K562 (cell line): ENCODE results near the gene RERE. TPM values are rescaled to one million over a fixed set of nuclear protein-coding genes. Genes with fewer than 3 reads are reported as not detected.

Experiments used
- ATAC-seq: fragments of 200-7000 bp; cut with Tn5 transposase; 3 replicates; pipeline ENCODE4 v1.9.1; 2020; ENCODE audit warnings: moderate library complexity
- BruUV-seq: library from RNA; stranded (reverse); fragments of 400-500 nt; replicated peaks from 2 replicates; lab custom pipeline; 2021; lab: Mats Ljungman, UMichigan
- CTCF ChIA-PET: fragments of 300-600 bp; formaldehyde crosslinking; extraction: SDS; loops from one replicate; lab custom pipeline; 2021; ENCODE audit warnings: low intra/inter-chr PET ratio; lab: Yijun Ruan, JAX
- POLR2A ChIA-PET: fragments of 300-600, 350-650 bp; sonication (Branson Sonifier 250); formaldehyde crosslinking; extraction: SDS; loops from one replicate; lab custom pipeline; 2021; ENCODE audit warnings: antibody characterized with exemption, inconsistent platforms; lab: Yijun Ruan, JAX
- DNase-seq, 4 experiments: peaks; one replicate each; pipeline versions ENCODE4 v3.0.0 to v3.0.0-alpha.2; 2011 to 2018; ENCODE audit warnings: low spot score in 3 of 4, mixed read lengths in 3 of 4; ENCODE audit errors: extremely low read depth in 1 of 4
- FAIRE-seq: peaks from 2 replicates; lab custom pipeline; 2011; peaks lifted over from hg19 to GRCh38; lab: Jason Lieb, UNC
- H2AFZ ChIP-seq: 2 replicates; pipeline ENCODE4 v1.6.0; 2011; ENCODE audit warnings: low read depth, low read length, control low read depth, inconsistent platforms
- H3K27ac ChIP-seq: fragments of 200-600 bp; 3 replicates; pipeline ENCODE4 v1.8.0; 2011; ENCODE audit warnings: low read depth, mild to moderate bottlenecking, control low read depth, inconsistent platforms, low read length, moderate library complexity, mixed read lengths; ENCODE audit errors: extremely low read depth
- H3K27me3 ChIP-seq, 2 experiments: fragments of 300-600 bp in 1 of 2; 2 replicates in 1 of 2; 3 replicates in 1 of 2; pipeline versions ENCODE4 v1.6.0 to v1.8.0; 2011; ENCODE audit warnings: inconsistent platforms in 2 of 2, low read length in 2 of 2, mild to moderate bottlenecking in 1 of 2, mixed read lengths in 1 of 2, moderate library complexity in 1 of 2; ENCODE audit not compliant: control insufficient read depth in 2 of 2, insufficient read depth in 2 of 2
- H3K36me3 ChIP-seq: fragments of 300-600 bp; 3 replicates; pipeline ENCODE4 v1.8.0; 2011; ENCODE audit warnings: mild to moderate bottlenecking, low read length, inconsistent platforms; ENCODE audit not compliant: control insufficient read depth, insufficient read depth
- H3K4me1 ChIP-seq, 2 experiments: fragments of 200-600 bp in 1 of 2; replicated peaks in 1 of 2; 2 replicates in 1 of 2; 3 replicates in 1 of 2; pipeline versions ENCODE4 v1.5.1 to v1.8.0; 2011; ENCODE audit warnings: inconsistent platforms in 2 of 2, low read length in 2 of 2, mild to moderate bottlenecking in 1 of 2, mixed read lengths in 1 of 2, moderate library complexity in 1 of 2; ENCODE audit not compliant: control insufficient read depth in 2 of 2, insufficient read depth in 2 of 2
- H3K4me2 ChIP-seq: 2 replicates; pipeline ENCODE4 v1.6.1; 2011; ENCODE audit warnings: low read length, control low read depth, inconsistent platforms, mixed read lengths; ENCODE audit not compliant: insufficient read depth
- H3K4me3 ChIP-seq: fragments of 200-600 bp; sonication (generic), shearing (Covaris generic); 2 replicates; pipeline ENCODE4 v1.5.1; 2016; ENCODE audit warnings: control low read depth, inconsistent platforms
- H3K79me2 ChIP-seq: fragments of 200-600 bp; 3 replicates; pipeline ENCODE4 v1.8.0; 2011; ENCODE audit warnings: low read length, inconsistent platforms; ENCODE audit not compliant: control insufficient read depth, insufficient read depth
- H3K9ac ChIP-seq, 2 experiments: 2 replicates each; pipeline versions ENCODE4 v1.6.0 to v1.6.1; 2011; ENCODE audit warnings: low read depth in 2 of 2, low read length in 2 of 2, control low read depth in 1 of 2, inconsistent platforms in 1 of 2, mild to moderate bottlenecking in 1 of 2, mixed read lengths in 1 of 2; ENCODE audit not compliant: insufficient read depth in 1 of 2
- H3K9me1 ChIP-seq: one replicate; pipeline ENCODE4 v1.6.0; 2011; ENCODE audit warnings: inconsistent platforms, mild to moderate bottlenecking, low read length, moderate library complexity; ENCODE audit not compliant: control insufficient read depth, insufficient read depth
- H3K9me3 ChIP-seq: replicated peaks from 2 replicates; pipeline ENCODE4 v1.5.1; 2011; ENCODE audit warnings: low read depth, low read length, inconsistent platforms; ENCODE audit not compliant: control insufficient read depth, insufficient read depth
- H4K20me1 ChIP-seq: replicated peaks from 2 replicates; pipeline ENCODE4 v1.6.1; 2011; ENCODE audit warnings: low read length, inconsistent platforms, mixed read lengths; ENCODE audit not compliant: control insufficient read depth, insufficient read depth
- HDAC1 ChIP-seq, 2 experiments: fragments of 450-650 bp; IDR thresholded peaks; 2 replicates each; pipeline ENCODE4 v1.6.1; 2016 to 2017; ENCODE audit warnings: inconsistent platforms in 1 of 2, mild to moderate bottlenecking in 1 of 2, moderate library complexity in 1 of 2
- HSF4 ChIP-seq: fragments of 250-450 bp; sonication (Bioruptor Pico); IDR thresholded peaks from 2 replicates; pipeline ENCODE4 v2.1.2; 2022; ENCODE audit warnings: mild to moderate bottlenecking, moderate library complexity, borderline replicate concordance
- TRIM28 ChIP-seq: fragments of 450-650 bp; IDR thresholded peaks from 2 replicates; pipeline ENCODE4 v1.6.1; 2017
- WGBS: fragments of 100-300 bp; shearing (Covaris generic); methylation state at CpG from one replicate; pipeline ENCODE4 v1.1.6; 2016; ENCODE audit warnings: low coverage, mixed read lengths; ENCODE audit not compliant: insufficient coverage; ENCODE audit errors: missing lambda C conversion rate; 5-methylcytosine and 5-hydroxymethylcytosine counted together
- in situ Hi-C: fragments of 300-500 bp; cut with MboI; formaldehyde crosslinking; loops from 4 replicates; pipeline ENCODE4 v1.15.0; 2018; ENCODE audit warnings: inconsistent platforms, mixed read lengths
- intact Hi-C: fragments of 100-400 bp; cut with micrococcal nuclease; formaldehyde crosslinking; loops from 2 replicates; pipeline ENCODE4 v1.14.2; 2022
- polyA plus RNA-seq, 8 experiments: library from polyadenylated mRNA; depleted of rRNA in 4 of 8; stranded (reverse) in 5 of 8; unstranded in 3 of 8; fragments of >200 nt; fragmentation: Nextera tagmentation in 2 of 8; fragmentation: Illumina TruSeq in 1 of 8; extraction: Ambion mirVana in 2 of 8; extraction: Trizol in 1 of 8; gene quantifications; 2 replicates each; pipeline versions ENCODE4 v1.2.1 to v1.2.3, GENCODE V29; 2011 to 2014; ENCODE audit warnings: inconsistent platforms in 1 of 8, missing spikeins in 1 of 8
- total RNA-seq, 7 experiments: library from RNA; depleted of rRNA in 6 of 7; stranded (reverse); fragments of >200 nt in 6 of 7; fragmentation: Illumina TruSeq in 2 of 7; extraction: Trizol in 2 of 7; gene quantifications; 2 replicates each; pipeline versions ENCODE4 v1.2.1 to v1.2.3, GENCODE V29; 2011 to 2021; ENCODE audit warnings: low replicate concordance in 1 of 7
- TF ChIP-seq, protein P1 (sequence below): fragments of 250-450 bp; sonication (Bioruptor Pico); IDR thresholded peaks from 2 replicates; pipeline ENCODE4 v1.4.0; 2020; ENCODE audit warnings: mild to moderate bottlenecking, moderate library complexity
- TF ChIP-seq, protein P2 (sequence below): sonication (generic); formaldehyde crosslinking; IDR thresholded peaks from 2 replicates; pipeline ENCODE4 v1.8.0; 2023; ENCODE audit warnings: mild to moderate bottlenecking, missing genetic modification reagents

RERE gene
- total and polyA plus RNA-seq, 9 of the 15 experiments (the other 6 are each of a cell fraction or from before 2014, with no cell fraction given) = 3.0 to 51.5 (median 13.4) TPM

DNA sequence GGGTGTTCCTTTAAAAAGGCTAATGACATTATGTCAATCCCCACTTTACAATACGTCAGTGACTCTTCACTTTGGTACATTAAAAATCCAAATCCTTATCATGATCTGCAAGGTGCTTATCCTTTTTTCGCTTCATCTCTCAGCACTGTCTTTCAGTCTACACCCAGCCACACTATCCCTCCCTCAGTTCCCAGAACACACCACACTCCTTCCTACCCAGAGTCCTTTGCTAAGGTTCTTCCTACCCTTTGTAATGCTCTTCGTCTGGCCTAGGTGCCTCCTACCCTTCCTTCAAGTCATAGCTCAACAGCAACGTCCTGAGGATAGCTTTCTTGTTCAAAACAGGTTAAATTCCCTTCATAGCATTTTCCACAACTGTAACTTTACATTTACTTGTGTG, 152.6 kb downstream of the RERE start (continued):
- no peak for TF ChIP-seq TRIM28

DNA sequence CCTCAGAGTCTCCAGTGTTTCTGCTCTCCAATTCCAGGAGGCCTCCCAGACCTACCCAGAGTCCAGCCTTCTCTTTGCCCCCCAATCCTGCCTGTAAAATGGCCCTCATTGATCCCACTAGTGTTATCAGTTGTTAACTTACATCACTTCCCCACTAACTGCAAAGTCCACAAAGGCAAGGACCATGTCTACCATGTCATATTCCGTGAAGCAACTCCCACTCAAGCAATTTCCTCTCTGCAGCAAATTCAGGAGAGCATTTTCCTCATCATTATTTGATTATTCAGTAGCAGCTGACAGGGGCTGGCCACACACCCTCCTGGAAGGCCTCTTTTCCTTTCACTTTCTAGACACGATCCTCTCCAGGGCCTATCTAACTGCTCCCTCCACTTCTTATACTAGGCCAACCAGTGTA, 153.5 kb downstream of the RERE start:
- Histone ChIP-seq H3K79me2 (peaks cover 93% of the 10 kb centered on the region), H3K9ac (no peak overlapping the region), H3K27me3 (no peaks in the 10 kb centered on the region), H2AFZ (no peak overlapping the region), H3K9me3 (no peaks in the 10 kb centered on the region), H3K36me3 (no peaks in the 10 kb centered on the region), H3K4me3 (no peak overlapping the region), H3K27ac (no peak overlapping the region), H3K4me1 (peaks cover 8 to 67% of the 10 kb centered on the region in 2 experiments; a peak in 4 of 5 replicates), H3K4me2 (no peak overlapping the region), H3K9me1 (peaks cover 5% of the 10 kb centered on the region), H4K20me1 (peaks cover 35% of the 10 kb centered on the region)
- in situ Hi-C loops (no loop called here), intact Hi-C loops (no loop called here)
- TF ChIP-seq HDAC1 (IDR thresholded peaks at IDR 0.05) (no peak), HSF4 (no peak)
- TF ChIP-seq, protein P1, sequence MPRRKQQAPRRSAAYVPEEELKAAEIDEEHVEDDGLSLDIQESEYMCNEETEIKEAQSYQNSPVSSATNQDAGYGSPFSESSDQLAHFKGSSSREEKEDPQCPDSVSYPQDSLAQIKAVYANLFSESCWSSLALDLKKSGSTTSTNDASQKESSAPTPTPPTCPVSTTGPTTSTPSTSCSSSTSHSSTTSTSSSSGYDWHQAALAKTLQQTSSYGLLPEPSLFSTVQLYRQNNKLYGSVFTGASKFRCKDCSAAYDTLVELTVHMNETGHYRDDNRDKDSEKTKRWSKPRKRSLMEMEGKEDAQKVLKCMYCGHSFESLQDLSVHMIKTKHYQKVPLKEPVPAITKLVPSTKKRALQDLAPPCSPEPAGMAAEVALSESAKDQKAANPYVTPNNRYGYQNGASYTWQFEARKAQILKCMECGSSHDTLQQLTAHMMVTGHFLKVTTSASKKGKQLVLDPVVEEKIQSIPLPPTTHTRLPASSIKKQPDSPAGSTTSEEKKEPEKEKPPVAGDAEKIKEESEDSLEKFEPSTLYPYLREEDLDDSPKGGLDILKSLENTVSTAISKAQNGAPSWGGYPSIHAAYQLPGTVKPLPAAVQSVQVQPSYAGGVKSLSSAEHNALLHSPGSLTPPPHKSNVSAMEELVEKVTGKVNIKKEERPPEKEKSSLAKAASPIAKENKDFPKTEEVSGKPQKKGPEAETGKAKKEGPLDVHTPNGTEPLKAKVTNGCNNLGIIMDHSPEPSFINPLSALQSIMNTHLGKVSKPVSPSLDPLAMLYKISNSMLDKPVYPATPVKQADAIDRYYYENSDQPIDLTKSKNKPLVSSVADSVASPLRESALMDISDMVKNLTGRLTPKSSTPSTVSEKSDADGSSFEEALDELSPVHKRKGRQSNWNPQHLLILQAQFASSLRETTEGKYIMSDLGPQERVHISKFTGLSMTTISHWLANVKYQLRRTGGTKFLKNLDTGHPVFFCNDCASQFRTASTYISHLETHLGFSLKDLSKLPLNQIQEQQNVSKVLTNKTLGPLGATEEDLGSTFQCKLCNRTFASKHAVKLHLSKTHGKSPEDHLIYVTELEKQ = no peak
- TF ChIP-seq, protein P2, sequence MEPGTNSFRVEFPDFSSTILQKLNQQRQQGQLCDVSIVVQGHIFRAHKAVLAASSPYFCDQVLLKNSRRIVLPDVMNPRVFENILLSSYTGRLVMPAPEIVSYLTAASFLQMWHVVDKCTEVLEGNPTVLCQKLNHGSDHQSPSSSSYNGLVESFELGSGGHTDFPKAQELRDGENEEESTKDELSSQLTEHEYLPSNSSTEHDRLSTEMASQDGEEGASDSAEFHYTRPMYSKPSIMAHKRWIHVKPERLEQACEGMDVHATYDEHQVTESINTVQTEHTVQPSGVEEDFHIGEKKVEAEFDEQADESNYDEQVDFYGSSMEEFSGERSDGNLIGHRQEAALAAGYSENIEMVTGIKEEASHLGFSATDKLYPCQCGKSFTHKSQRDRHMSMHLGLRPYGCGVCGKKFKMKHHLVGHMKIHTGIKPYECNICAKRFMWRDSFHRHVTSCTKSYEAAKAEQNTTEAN (CRISPR knock-in tag) = no peak
- DNase-seq = no peak
- BruUV-seq = no TSS peak
- no peak for FAIRE-seq
- ChIA-PET CTCF (no interaction called here), POLR2A (interaction anchor here (0.6 to 1.9 kb wide), 4 partner anchors 10 to 83 kb away, joined by 3 to 6 read pairs (median 3); no protein-coding TSS in a partner anchor)
- ATAC-seq = peak; percentile 36; the same call in 2 of the 3 replicates
- WGBS = 27% methylated on average over 2 of the region's 2 CpGs
